ENCODE results near the gene CALR.

Gene CALR

DNA sequence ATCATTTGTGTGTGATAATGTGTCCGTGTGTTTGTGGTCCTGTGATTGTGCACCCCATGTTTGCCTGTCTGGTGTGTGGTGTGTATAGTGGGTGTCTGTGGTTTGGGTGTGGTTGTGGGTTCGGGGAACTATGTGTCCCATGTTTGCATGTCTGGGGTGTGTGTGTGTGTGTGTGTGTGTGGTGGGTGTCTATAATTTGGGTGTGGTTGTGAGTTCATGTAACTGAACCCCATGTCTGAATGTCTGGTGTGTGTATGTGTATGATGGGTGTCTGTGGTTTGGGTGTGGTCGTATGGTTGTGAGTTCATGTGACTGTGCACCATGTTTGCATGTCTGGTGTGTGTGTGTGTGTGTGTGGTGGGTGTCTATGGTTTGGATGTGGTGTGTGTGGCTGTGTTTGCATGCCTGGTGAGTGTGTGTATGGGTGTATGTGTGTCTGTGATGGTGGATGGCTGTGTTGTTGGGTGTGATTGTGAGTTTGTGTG is 45.8 kb downstream of the CALR start (continued):
- TF ChIP-seq ZFP3 (tag by site-specific recombination; IDR thresholded peaks at IDR 0.05; ENCODE audit: low read depth) (peak; percentile 13; the same call in 1 of the 2 replicates), ZNF175 (tag by site-specific recombination; IDR thresholded peaks at IDR 0.05) (peak; percentile 38; the same call in 1 of the 2 replicates), IKZF3 (tag by site-specific recombination; IDR thresholded peaks at IDR 0.05) (no peak), KLF16 (tag by site-specific recombination; IDR thresholded peaks at IDR 0.05) (no peak), ZNF140 (tag by site-specific recombination; IDR thresholded peaks at IDR 0.05) (no peak; the same call in 1 of the 2 replicates), ZNF10 (tag by site-specific recombination; IDR thresholded peaks at IDR 0.05) (no peak), ZNF292 (tag by site-specific recombination; IDR thresholded peaks at IDR 0.05; ENCODE audit: borderline replicate concordance, low read depth) (no peak), KLF7 (tag by site-specific recombination; IDR thresholded peaks at IDR 0.05; ENCODE audit: borderline replicate concordance) (no peak), SALL2 (tag by site-specific recombination; IDR thresholded peaks at IDR 0.05; ENCODE audit: borderline replicate concordance) (no peak), SCRT1 (tag by site-specific recombination; IDR thresholded peaks at IDR 0.05; ENCODE audit: borderline replicate concordance) (no peak), PRDM4 (tag by site-specific recombination; IDR thresholded peaks at IDR 0.05) (no peak), ZBTB21 (tag by site-specific recombination; IDR thresholded peaks at IDR 0.05) (no peak), ZNF792 (tag by site-specific recombination; IDR thresholded peaks at IDR 0.05) (no peak), MEIS1 (CRISPR knock-in tag; IDR thresholded peaks at IDR 0.05; ENCODE audit: borderline replicate concordance) (no peak), ZNF830 (tag by site-specific recombination; IDR thresholded peaks at IDR 0.05; ENCODE audit: low read depth) (no peak), ZNF394 (tag by site-specific recombination; IDR thresholded peaks at IDR 0.05; ENCODE audit: borderline replicate concordance) (no peak), ZNF16 (tag by site-specific recombination; IDR thresholded peaks at IDR 0.05; ENCODE audit: low read depth) (no peak), ZNF155 (tag by site-specific recombination; IDR thresholded peaks at IDR 0.05) (0 out of 2 replicates have a peak, but pooled peaks have one; percentile 10), SP7 (tag by site-specific recombination; IDR thresholded peaks at IDR 0.05) (no peak), ZNF677 (tag by site-specific recombination; IDR thresholded peaks at IDR 0.05) (no peak), ZNF280D (tag by site-specific recombination; IDR thresholded peaks at IDR 0.05) (no peak), HOXC10 (CRISPR knock-in tag; IDR thresholded peaks at IDR 0.05) (no peak), ZNF433 (tag by site-specific recombination; IDR thresholded peaks at IDR 0.05; ENCODE audit: low read depth) (no peak), ZNF707 (tag by site-specific recombination; IDR thresholded peaks at IDR 0.05) (peak; percentile 37), ZNF747 (tag by site-specific recombination; IDR thresholded peaks at IDR 0.05) (0 out of 2 replicates have a peak, but pooled peaks have one; percentile 11), ZNF837 (tag by site-specific recombination; IDR thresholded peaks at IDR 0.05) (no peak), ZNF600 (tag by site-specific recombination; IDR thresholded peaks at IDR 0.05) (no peak), ZBTB20 (tag by site-specific recombination; IDR thresholded peaks at IDR 0.05) (no peak), ZEB2 (tag by site-specific recombination; IDR thresholded peaks at IDR 0.05) (no peak), ZNF560 (tag by site-specific recombination; IDR thresholded peaks at IDR 0.05; ENCODE audit: borderline replicate concordance) (0 out of 2 replicates have a peak, but pooled peaks have one; percentile 3), ZNF223 (tag by site-specific recombination; IDR thresholded peaks at IDR 0.05) (no peak), ZNF660 (tag by site-specific recombination; IDR thresholded peaks at IDR 0.05) (no peak)
- TF ChIP-seq, protein P1, sequence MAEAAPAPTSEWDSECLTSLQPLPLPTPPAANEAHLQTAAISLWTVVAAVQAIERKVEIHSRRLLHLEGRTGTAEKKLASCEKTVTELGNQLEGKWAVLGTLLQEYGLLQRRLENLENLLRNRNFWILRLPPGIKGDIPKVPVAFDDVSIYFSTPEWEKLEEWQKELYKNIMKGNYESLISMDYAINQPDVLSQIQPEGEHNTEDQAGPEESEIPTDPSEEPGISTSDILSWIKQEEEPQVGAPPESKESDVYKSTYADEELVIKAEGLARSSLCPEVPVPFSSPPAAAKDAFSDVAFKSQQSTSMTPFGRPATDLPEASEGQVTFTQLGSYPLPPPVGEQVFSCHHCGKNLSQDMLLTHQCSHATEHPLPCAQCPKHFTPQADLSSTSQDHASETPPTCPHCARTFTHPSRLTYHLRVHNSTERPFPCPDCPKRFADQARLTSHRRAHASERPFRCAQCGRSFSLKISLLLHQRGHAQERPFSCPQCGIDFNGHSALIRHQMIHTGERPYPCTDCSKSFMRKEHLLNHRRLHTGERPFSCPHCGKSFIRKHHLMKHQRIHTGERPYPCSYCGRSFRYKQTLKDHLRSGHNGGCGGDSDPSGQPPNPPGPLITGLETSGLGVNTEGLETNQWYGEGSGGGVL (tag by site-specific recombination; IDR thresholded peaks at IDR 0.05) = 0 out of 2 replicates have a peak, but pooled peaks have one; percentile 23
- TF ChIP-seq, protein P2, sequence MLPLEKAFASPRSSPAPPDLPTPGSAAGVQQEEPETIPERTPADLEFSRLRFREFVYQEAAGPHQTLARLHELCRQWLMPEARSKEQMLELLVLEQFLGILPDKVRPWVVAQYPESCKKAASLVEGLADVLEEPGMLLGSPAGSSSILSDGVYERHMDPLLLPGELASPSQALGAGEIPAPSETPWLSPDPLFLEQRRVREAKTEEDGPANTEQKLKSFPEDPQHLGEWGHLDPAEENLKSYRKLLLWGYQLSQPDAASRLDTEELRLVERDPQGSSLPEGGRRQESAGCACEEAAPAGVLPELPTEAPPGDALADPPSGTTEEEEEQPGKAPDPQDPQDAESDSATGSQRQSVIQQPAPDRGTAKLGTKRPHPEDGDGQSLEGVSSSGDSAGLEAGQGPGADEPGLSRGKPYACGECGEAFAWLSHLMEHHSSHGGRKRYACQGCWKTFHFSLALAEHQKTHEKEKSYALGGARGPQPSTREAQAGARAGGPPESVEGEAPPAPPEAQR (tag by site-specific recombination; IDR thresholded peaks at IDR 0.05) = no peak; the same call in 1 of the 2 replicates
